ENCODE data around the gene RAD51AP1.
A peak's percentile ranks its signal among the peaks of the same experiment; 100 is the strongest.

The RAD51AP1 gene

DNA sequence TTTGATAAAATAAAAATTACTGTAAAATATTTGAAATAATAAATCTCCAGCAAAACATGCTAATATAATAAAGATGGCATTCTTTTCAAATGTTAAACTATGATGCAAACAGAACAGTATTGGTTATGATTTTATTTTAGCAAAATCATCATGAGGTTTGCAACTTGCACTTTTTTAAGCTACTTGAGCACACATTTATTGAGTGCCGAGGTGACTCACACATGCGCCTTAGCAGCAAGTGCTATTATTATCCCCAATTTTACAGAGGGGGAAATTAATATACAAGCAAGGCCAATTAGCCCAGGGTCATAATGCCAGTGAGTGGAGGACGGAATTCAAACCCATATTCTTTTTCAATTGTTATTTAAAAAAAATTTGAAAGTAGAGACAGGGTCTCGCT is 30.6 kb downstream of the RAD51AP1 start:
- in situ Hi-C loops (cut with MboI; ENCODE audit: low sequenced_read_pairs, unreplicated experiment), result no loop called here
- no peak for TF ChIP-seq CTCF (IDR thresholded peaks at IDR 0.05; ENCODE audit: borderline replicate concordance, control extremely low read depth, extremely low read depth, insufficient read depth, missing control alignments)
- DNase-seq (ENCODE audit: low spot score), result no peak

DNA sequence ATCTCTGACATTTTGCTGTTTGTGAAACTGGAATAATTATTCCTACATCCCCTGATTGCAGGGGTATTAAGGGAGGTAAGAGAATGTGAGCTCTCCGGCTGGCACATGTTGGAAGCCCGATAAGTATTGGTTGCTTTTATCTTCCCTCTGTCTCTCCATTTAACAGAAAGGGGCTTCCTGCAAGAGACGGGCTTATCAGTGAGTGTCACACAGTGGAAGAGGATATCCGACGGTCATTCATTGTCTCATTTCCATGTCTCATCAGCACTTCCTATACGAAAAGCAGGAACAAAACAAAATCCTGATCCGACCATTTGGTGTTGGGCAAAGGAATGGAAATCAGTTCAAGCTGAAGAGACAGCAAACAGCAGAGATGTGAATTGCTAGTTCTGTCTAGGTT is 34.0 kb downstream of the RAD51AP1 start:
- no peak for TF ChIP-seq CTCF (IDR thresholded peaks at IDR 0.05; ENCODE audit: borderline replicate concordance, control extremely low read depth, extremely low read depth, insufficient read depth, missing control alignments)
- in situ Hi-C loops (cut with MboI; ENCODE audit: low sequenced_read_pairs, unreplicated experiment), result no loop called here
- no peak for DNase-seq (ENCODE audit: low spot score)

GRCh38 chr12:4579305-4580102 is 40.8 kb downstream of the RAD51AP1 start:
- in situ Hi-C loops (cut with MboI; ENCODE audit: low sequenced_read_pairs, unreplicated experiment), result no loop called here
- peak; percentile 52 for DNase-seq (ENCODE audit: low spot score)
- TF ChIP-seq CTCF (IDR thresholded peaks at IDR 0.05; ENCODE audit: borderline replicate concordance, control extremely low read depth, extremely low read depth, insufficient read depth, missing control alignments), result no peak

DNA sequence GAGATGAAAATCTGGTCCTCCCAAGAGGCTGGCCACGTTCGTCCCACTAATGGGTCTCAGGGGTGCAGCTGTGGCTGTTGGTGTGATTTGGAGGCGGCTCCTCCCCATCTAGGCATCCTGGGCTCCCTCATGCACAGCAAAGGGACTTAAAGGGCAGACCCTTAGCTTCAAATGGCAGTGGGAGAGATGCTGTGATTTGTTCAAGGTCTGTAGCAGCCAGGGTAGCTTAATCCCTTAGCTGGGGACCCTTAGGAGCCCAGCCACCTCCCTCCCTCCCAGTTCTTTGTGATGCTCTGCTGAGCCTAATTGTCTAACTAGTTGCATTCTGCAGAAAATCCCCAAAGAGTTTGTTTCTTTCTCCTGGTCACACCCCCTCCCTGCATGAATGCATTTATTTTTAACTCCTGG is 41.6 kb downstream of the RAD51AP1 start:
- in situ Hi-C loops (cut with MboI; ENCODE audit: low sequenced_read_pairs, unreplicated experiment), result no loop called here
- TF ChIP-seq CTCF (IDR thresholded peaks at IDR 0.05; ENCODE audit: borderline replicate concordance, control extremely low read depth, extremely low read depth, insufficient read depth, missing control alignments), result no peak
- DNase-seq (ENCODE audit: low spot score), result no peak

DNA sequence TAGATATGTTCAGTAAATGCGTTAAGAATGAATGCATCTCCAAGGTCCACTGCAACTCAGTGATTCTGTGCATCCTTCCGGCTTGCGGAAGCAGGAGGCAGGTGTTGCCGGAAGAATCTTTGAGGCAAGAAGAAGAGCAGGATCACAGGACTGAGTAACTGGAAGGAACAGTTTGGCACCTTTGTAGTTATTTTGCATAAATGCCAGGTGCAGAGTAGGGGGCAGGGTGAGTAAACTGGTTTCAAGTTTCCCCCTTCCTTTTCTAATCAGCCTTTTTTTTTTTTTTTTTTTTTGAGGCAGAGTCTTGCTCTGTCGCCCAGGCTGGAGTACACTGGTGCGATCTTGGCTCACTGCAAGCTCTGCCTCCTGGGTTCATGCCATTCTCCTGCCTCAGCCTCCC is 45.6 kb downstream of the RAD51AP1 start:
- DNase-seq (ENCODE audit: low spot score), result no peak
- TF ChIP-seq CTCF (IDR thresholded peaks at IDR 0.05; ENCODE audit: borderline replicate concordance, control extremely low read depth, extremely low read depth, insufficient read depth, missing control alignments), result no peak
- in situ Hi-C loops (cut with MboI; ENCODE audit: low sequenced_read_pairs, unreplicated experiment), result no loop called here

GRCh38 chr12:4584896-4585295 is 46.2 kb downstream of the RAD51AP1 start:
- in situ Hi-C loops (cut with MboI; ENCODE audit: low sequenced_read_pairs, unreplicated experiment), result no loop called here
- no peak for TF ChIP-seq CTCF (IDR thresholded peaks at IDR 0.05; ENCODE audit: borderline replicate concordance, control extremely low read depth, extremely low read depth, insufficient read depth, missing control alignments)
- no peak for DNase-seq (ENCODE audit: low spot score)
